K562 (cell line): ENCODE data around the gene DBNDD1. TPM values are rescaled to one million over a fixed set of nuclear protein-coding genes. Genes with fewer than 3 reads are reported as not detected.

ENCODE experiments used
- CBFB ChIP-seq: sonication (generic); formaldehyde crosslinking; IDR thresholded peaks from 2 replicates; pipeline ENCODE4 v1.4.0; 2020; ENCODE audit warnings: mild to moderate bottlenecking, missing genetic modification reagents
- CHD1 ChIP-seq: fragments of 200-600 bp; sonication (generic); IDR thresholded peaks from one replicate; pipeline ENCODE4 v1.6.1; 2012; ENCODE audit warnings: mild to moderate bottlenecking, moderate library complexity, low read length, inconsistent platforms
- FOXA3 ChIP-seq, 2 experiments: fragments of 450-650 bp in 1 of 2; sonication (generic) in 1 of 2; formaldehyde crosslinking; IDR thresholded peaks in 1 of 2; conservative IDR thresholded peaks in 1 of 2; 2 replicates each; pipeline versions ENCODE4 v1.4.0 to v1.8.0; 2020 to 2022; ENCODE audit warnings: mild to moderate bottlenecking in 2 of 2, missing genetic modification reagents in 1 of 2
- IFI16 ChIP-seq: fragments of 250-450 bp; sonication (Bioruptor Pico); IDR thresholded peaks from 2 replicates; pipeline ENCODE4 v2.1.2; 2022; ENCODE audit warnings: mild to moderate bottlenecking, inconsistent platforms
- KDM1A ChIP-seq, 2 experiments: fragments of 450-650 bp; IDR thresholded peaks; 2 replicates each; pipeline ENCODE4 v1.6.1; 2016; ENCODE audit warnings: mild to moderate bottlenecking in 2 of 2
- KLF13 ChIP-seq: fragments of 450-650 bp; IDR thresholded peaks from 2 replicates; pipeline ENCODE4 v1.6.1; 2016; ENCODE audit warnings: missing genetic modification characterization, low read depth, mild to moderate bottlenecking, missing compliant biosample characterization, moderate library complexity, borderline replicate concordance
- NFIC ChIP-seq: fragments of 450-650 bp; IDR thresholded peaks from 2 replicates; pipeline ENCODE4 v1.6.1; 2017; ENCODE audit warnings: mild to moderate bottlenecking, inconsistent platforms
- PHF20 ChIP-seq: fragments of 450-650 bp; IDR thresholded peaks from 2 replicates; pipeline ENCODE4 v1.6.1; 2018; ENCODE audit not compliant: partially characterized antibody
- SMAD2 ChIP-seq: fragments of 150-350 bp; IDR thresholded peaks from 2 replicates; pipeline ENCODE4 v1.6.1; 2014; ENCODE audit warnings: low read depth, mild to moderate bottlenecking, low read length
- STAT5A ChIP-seq: IDR thresholded peaks from 2 replicates; pipeline ENCODE4 v1.6.1; 2012; ENCODE audit warnings: low read length, inconsistent platforms, borderline replicate concordance
- YY1 ChIP-seq, 3 experiments: IDR thresholded peaks; 2 replicates each; pipeline ENCODE4 v1.6.1; 2011; ENCODE audit warnings: low read length in 2 of 3, mild to moderate bottlenecking in 2 of 3, moderate library complexity in 2 of 3, borderline replicate concordance in 1 of 3, control low read depth in 1 of 3, low read depth in 1 of 3; ENCODE audit not compliant: insufficient read depth in 3 of 3, insufficient replicate concordance in 2 of 3, control insufficient read depth in 1 of 3, insufficient read length in 1 of 3; ENCODE audit errors: extremely low read depth in 1 of 3
- ZNF146 ChIP-seq: IDR thresholded peaks from one replicate; pipeline ENCODE4 v1.6.1; 2018; ENCODE audit warnings: missing compliant biosample characterization; ENCODE audit not compliant: unreplicated experiment
- ZNF212 ChIP-seq: fragments of 450-650 bp; formaldehyde crosslinking; IDR thresholded peaks from 2 replicates; pipeline ENCODE4 v1.4.0; 2020; ENCODE audit warnings: mild to moderate bottlenecking
- ZNF584 ChIP-seq: fragments of 200-800 bp; sonication (Bioruptor generic); IDR thresholded peaks from 2 replicates; pipeline ENCODE4 v1.6.1; 2016; ENCODE audit warnings: low read depth, mild to moderate bottlenecking, missing genetic modification characterization, missing compliant biosample characterization
- polyA plus RNA-seq, 8 experiments: library from polyadenylated mRNA; depleted of rRNA in 4 of 8; stranded (reverse) in 5 of 8; unstranded in 3 of 8; fragments of >200 nt; fragmentation: Nextera tagmentation in 2 of 8; fragmentation: Illumina TruSeq in 1 of 8; extraction: Ambion mirVana in 2 of 8; extraction: Trizol in 1 of 8; gene quantifications; 2 replicates each; pipeline versions ENCODE4 v1.2.1 to v1.2.3, GENCODE V29; 2011 to 2014; ENCODE audit warnings: inconsistent platforms in 1 of 8, missing spikeins in 1 of 8
- total RNA-seq, 7 experiments: library from RNA; depleted of rRNA in 6 of 7; stranded (reverse); fragments of >200 nt in 6 of 7; fragmentation: Illumina TruSeq in 2 of 7; extraction: Trizol in 2 of 7; gene quantifications; 2 replicates each; pipeline versions ENCODE4 v1.2.1 to v1.2.3, GENCODE V29; 2011 to 2021; ENCODE audit warnings: low replicate concordance in 1 of 7
- TF ChIP-seq, protein P1 (sequence below): sonication (generic); formaldehyde crosslinking; IDR thresholded peaks from 2 replicates; pipeline ENCODE4 v1.8.0; 2023; ENCODE audit warnings: missing genetic modification reagents, mild to moderate bottlenecking, borderline replicate concordance
- TF ChIP-seq, protein P2 (sequence below): fragments of 450-650 bp; IDR thresholded peaks from 2 replicates; pipeline ENCODE4 v1.6.1; 2018; ENCODE audit not compliant: partially characterized antibody

The DBNDD1 gene
- total and polyA plus RNA-seq, 9 of the 15 experiments (the other 6 are each of a cell fraction or from before 2014, with no cell fraction given), result 0.55 to 13.0 (median 5.8) TPM

DNA sequence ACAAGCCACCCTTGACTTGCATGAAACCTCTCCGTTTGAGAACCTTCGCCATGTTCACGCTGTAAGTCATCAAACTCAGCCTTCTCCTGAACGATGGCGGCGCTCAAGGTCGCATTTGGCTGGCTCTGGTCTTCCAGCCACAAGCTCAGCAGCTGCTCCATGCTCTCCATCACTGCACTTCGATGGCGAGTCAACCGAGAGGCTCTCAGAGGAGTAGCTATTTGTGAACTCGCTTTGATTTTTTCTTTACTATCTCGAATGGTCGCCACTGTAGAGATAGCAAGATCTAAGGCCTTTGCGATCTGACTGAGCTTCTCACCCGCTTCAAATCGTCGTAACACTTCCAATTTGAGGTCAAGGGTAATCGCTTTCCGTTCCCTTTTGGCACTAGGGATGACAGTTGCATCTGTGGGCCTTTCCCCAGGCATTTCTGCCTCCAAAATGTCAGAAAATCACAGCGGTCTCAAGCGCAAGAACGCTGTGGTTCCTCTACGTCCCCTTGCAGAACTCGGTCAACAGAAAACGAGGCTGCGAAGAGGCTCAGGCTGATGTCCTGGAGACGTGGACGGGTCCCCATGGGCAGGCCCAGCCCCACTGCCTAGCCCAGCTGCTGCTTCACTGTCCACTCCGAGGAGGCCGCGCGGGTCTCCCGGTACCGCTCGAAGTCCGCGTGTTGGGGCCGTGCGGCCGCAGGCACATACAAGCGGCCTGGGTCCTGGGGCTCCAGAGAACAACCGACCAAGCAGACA, 47.6 kb downstream of the DBNDD1 start (continued):
- TF ChIP-seq CBFB (CRISPR knock-in tag) (0 out of 2 replicates have a peak, but pooled peaks have one; percentile 50), ZNF146 (CRISPR knock-in tag) (no peak), FOXA3 (CRISPR knock-in tag; conservative IDR thresholded peaks at IDR 0.05 in 1 of 2, IDR thresholded peaks at IDR 0.05 in 1 of 2) (peak in 1 of 2 experiments; percentile 57; a peak in 1 of 4 replicates), CHD1 (peak; percentile 5), PHF20 (peak; percentile 51), KDM1A (IDR thresholded peaks at IDR 0.05) (peak; percentile 70 to 73), STAT5A (no peak), SMAD2 (no peak), ZNF212 (CRISPR knock-in tag) (no peak), ZNF584 (CRISPR knock-in tag) (no peak), IFI16 (CRISPR knock-in tag) (no peak), KLF13 (tag) (0 out of 2 replicates have a peak, but pooled peaks have one; percentile 26), NFIC (no peak), YY1 (IDR thresholded peaks at IDR 0.05; ENCODE audit: borderline replicate concordance in 1 of 3, control insufficient read depth in 1 of 3, extremely low read depth in 1 of 3, insufficient read depth in 3 of 3, insufficient read length in 1 of 3, insufficient replicate concordance in 2 of 3, low read depth in 1 of 3, low read length in 2 of 3) (peak in 2 of 3 experiments; percentile 25 to 82)
- TF ChIP-seq, protein P1, sequence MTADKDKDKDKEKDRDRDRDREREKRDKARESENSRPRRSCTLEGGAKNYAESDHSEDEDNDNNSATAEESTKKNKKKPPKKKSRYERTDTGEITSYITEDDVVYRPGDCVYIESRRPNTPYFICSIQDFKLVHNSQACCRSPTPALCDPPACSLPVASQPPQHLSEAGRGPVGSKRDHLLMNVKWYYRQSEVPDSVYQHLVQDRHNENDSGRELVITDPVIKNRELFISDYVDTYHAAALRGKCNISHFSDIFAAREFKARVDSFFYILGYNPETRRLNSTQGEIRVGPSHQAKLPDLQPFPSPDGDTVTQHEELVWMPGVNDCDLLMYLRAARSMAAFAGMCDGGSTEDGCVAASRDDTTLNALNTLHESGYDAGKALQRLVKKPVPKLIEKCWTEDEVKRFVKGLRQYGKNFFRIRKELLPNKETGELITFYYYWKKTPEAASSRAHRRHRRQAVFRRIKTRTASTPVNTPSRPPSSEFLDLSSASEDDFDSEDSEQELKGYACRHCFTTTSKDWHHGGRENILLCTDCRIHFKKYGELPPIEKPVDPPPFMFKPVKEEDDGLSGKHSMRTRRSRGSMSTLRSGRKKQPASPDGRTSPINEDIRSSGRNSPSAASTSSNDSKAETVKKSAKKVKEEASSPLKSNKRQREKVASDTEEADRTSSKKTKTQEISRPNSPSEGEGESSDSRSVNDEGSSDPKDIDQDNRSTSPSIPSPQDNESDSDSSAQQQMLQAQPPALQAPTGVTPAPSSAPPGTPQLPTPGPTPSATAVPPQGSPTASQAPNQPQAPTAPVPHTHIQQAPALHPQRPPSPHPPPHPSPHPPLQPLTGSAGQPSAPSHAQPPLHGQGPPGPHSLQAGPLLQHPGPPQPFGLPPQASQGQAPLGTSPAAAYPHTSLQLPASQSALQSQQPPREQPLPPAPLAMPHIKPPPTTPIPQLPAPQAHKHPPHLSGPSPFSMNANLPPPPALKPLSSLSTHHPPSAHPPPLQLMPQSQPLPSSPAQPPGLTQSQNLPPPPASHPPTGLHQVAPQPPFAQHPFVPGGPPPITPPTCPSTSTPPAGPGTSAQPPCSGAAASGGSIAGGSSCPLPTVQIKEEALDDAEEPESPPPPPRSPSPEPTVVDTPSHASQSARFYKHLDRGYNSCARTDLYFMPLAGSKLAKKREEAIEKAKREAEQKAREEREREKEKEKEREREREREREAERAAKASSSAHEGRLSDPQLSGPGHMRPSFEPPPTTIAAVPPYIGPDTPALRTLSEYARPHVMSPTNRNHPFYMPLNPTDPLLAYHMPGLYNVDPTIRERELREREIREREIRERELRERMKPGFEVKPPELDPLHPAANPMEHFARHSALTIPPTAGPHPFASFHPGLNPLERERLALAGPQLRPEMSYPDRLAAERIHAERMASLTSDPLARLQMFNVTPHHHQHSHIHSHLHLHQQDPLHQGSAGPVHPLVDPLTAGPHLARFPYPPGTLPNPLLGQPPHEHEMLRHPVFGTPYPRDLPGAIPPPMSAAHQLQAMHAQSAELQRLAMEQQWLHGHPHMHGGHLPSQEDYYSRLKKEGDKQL (CRISPR knock-in tag), result 0 out of 2 replicates have a peak, but pooled peaks have one; percentile 47
- TF ChIP-seq, protein P2, sequence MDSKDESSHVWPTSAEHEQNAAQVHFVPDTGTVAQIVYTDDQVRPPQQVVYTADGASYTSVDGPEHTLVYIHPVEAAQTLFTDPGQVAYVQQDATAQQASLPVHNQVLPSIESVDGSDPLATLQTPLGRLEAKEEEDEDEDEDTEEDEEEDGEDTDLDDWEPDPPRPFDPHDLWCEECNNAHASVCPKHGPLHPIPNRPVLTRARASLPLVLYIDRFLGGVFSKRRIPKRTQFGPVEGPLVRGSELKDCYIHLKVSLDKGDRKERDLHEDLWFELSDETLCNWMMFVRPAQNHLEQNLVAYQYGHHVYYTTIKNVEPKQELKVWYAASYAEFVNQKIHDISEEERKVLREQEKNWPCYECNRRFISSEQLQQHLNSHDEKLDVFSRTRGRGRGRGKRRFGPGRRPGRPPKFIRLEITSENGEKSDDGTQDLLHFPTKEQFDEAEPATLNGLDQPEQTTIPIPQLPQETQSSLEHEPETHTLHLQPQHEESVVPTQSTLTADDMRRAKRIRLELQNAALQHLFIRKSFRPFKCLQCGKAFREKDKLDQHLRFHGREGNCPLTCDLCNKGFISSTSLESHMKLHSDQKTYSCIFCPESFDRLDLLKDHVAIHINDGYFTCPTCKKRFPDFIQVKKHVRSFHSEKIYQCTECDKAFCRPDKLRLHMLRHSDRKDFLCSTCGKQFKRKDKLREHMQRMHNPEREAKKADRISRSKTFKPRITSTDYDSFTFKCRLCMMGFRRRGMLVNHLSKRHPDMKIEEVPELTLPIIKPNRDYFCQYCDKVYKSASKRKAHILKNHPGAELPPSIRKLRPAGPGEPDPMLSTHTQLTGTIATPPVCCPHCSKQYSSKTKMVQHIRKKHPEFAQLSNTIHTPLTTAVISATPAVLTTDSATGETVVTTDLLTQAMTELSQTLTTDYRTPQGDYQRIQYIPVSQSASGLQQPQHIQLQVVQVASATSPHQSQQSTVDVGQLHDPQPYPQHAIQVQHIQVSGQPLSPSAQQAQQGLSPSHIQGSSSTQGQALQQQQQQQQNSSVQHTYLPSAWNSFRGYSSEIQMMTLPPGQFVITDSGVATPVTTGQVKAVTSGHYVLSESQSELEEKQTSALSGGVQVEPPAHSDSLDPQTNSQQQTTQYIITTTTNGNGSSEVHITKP, result no peak
